GM12873 (cell line): ENCODE data around the gene PHLPP1.

Source experiments
- CTCF ChIP-seq: IDR thresholded peaks from 2 replicates; pipeline ENCODE4 v1.5.1; 2012; ENCODE audit warnings: low read depth, mild to moderate bottlenecking, moderate library complexity, low read length, control low read depth; ENCODE audit not compliant: insufficient read depth; ENCODE audit errors: missing control alignments

The PHLPP1 gene

GRCh38 chr18:62900132-62900883 lies 185.0 kb downstream of the PHLPP1 start:
- no peak for TF ChIP-seq CTCF

GRCh38 chr18:62902776-62903175 lies 187.4 kb downstream of the PHLPP1 start:
- no peak for TF ChIP-seq CTCF

- TF ChIP-seq CTCF, result no peak
Observed at GRCh38 chr18:62904396-62905285, 189.3 kb downstream of the PHLPP1 start.

GRCh38 chr18:62912885-62913284 lies 197.5 kb downstream of the PHLPP1 start:
- no peak for TF ChIP-seq CTCF

GRCh38 chr18:62914871-62915392 lies 199.6 kb downstream of the PHLPP1 start:
- no peak for TF ChIP-seq CTCF

- no peak for TF ChIP-seq CTCF
Observed at GRCh38 chr18:62918361-62918760, 203.0 kb downstream of the PHLPP1 start.

- no peak for TF ChIP-seq CTCF
Observed at GRCh38 chr18:62919109-62919838, 203.9 kb downstream of the PHLPP1 start.
